HG03521 (cell line): ENCODE measurements around the gene SCN1A.
"Not testable (repeated sequence)": the region's sequence is repeated elsewhere in the genome, so short reads cannot be mapped to it uniquely, and the experiment has no call there.

Experiments used
- ATAC-seq: cut with Tn5 transposase; IDR thresholded peaks from one replicate; pipeline ENCODE4 v1.9.1; 2021; ENCODE audit warnings: mild to moderate bottlenecking, moderate library complexity; ENCODE audit not compliant: unreplicated experiment

Gene SCN1A

GRCh38 chr2:166135849-166136258, 8.0 kb upstream of the SCN1A start:
- no peak for ATAC-seq

GRCh38 chr2:166135152-166135848, 7.5 kb upstream of the SCN1A start:
- no peak for ATAC-seq

GRCh38 chr2:166134252-166135151, 6.7 kb upstream of the SCN1A start:
- ATAC-seq: no peak

GRCh38 chr2:166133653-166134052, 5.8 kb upstream of the SCN1A start:
- no peak for ATAC-seq

- ATAC-seq: no peak
Measured at GRCh38 chr2:166128156-166128505, 311 bp upstream of the SCN1A start.

- no peak for ATAC-seq
Measured at GRCh38 chr2:166126007-166126639, 1.7 kb downstream of the SCN1A start.

GRCh38 chr2:166125557-166125956, 2.3 kb downstream of the SCN1A start:
- no peak for ATAC-seq

- ATAC-seq: no peak
Measured at GRCh38 chr2:166118180-166118579, 9.6 kb downstream of the SCN1A start.

GRCh38 chr2:166117491-166117890, 10.3 kb downstream of the SCN1A start:
- ATAC-seq: no peak

- no peak for ATAC-seq
Measured at GRCh38 chr2:166115589-166115988, 12.2 kb downstream of the SCN1A start.

- ATAC-seq: no peak
Measured at GRCh38 chr2:166112193-166112605, 15.6 kb downstream of the SCN1A start.

GRCh38 chr2:166106431-166107015, 21.3 kb downstream of the SCN1A start:
- ATAC-seq: no peak

- ATAC-seq: no peak
Measured at GRCh38 chr2:166104773-166105172, 23.0 kb downstream of the SCN1A start.

- ATAC-seq: no peak
Measured at GRCh38 chr2:166104084-166104483, 23.7 kb downstream of the SCN1A start.

- not testable (repeated sequence) for ATAC-seq
Measured at GRCh38 chr2:166103277-166103676, 24.5 kb downstream of the SCN1A start.

- no peak for ATAC-seq
Measured at GRCh38 chr2:166094325-166094724, 33.5 kb downstream of the SCN1A start.

- ATAC-seq: no peak
Measured at GRCh38 chr2:166092889-166093288, 34.9 kb downstream of the SCN1A start.

GRCh38 chr2:166091439-166091838, 36.4 kb downstream of the SCN1A start:
- ATAC-seq: no peak

GRCh38 chr2:166090908-166091307, 36.9 kb downstream of the SCN1A start:
- ATAC-seq: no peak

GRCh38 chr2:166090346-166090745, 37.5 kb downstream of the SCN1A start:
- no peak for ATAC-seq

GRCh38 chr2:166088634-166089033, 39.2 kb downstream of the SCN1A start:
- ATAC-seq: no peak
